HEK293 (cell line): Measurements from ENCODE around the gene TMEM170B.

Experiments used
- CTCF ChIA-PET: fragments of 350-600 bp; formaldehyde crosslinking; extraction: SDS; loops from one replicate; lab custom pipeline; 2021; ENCODE audit warnings: antibody characterized with exemption; lab: Yijun Ruan, JAX
- POLR2A ChIA-PET: fragments of 300-600 bp; formaldehyde crosslinking; extraction: SDS; loops from one replicate; lab custom pipeline; 2020; ENCODE audit warnings: antibody characterized with exemption, inconsistent platforms; lab: Yijun Ruan, JAX
- H3K27ac ChIP-seq: fragments of 200-500 bp; sonication (Bioruptor generic); 2 replicates; pipeline ENCODE4 v1.5.1; 2014; ENCODE audit warnings: low read depth, low read length, control low read depth, inconsistent platforms; ENCODE audit errors: extremely low read depth
- H3K36me3 ChIP-seq, 2 experiments: fragments of 200-500 bp in 1 of 2; sonication (Bioruptor generic) in 1 of 2; 1 replicate in 1 of 2; 2 replicates in 1 of 2; pipeline ENCODE4 v1.5.1; 2014 to 2017; ENCODE audit warnings: inconsistent platforms in 2 of 2, low read length in 2 of 2; ENCODE audit not compliant: control insufficient read depth in 2 of 2, insufficient read depth in 1 of 2
- H3K4me1 ChIP-seq: fragments of 200-500 bp; sonication (Bioruptor generic); 2 replicates; pipeline ENCODE4 v1.5.1; 2014; ENCODE audit warnings: mild to moderate bottlenecking, low read length, inconsistent platforms; ENCODE audit not compliant: control insufficient read depth, insufficient read depth
- H3K4me3 ChIP-seq: 2 replicates; pipeline ENCODE4 v1.5.1; 2011; ENCODE audit warnings: low read depth, mild to moderate bottlenecking, control low read depth, low read length, moderate library complexity
- H3K9me3 ChIP-seq: fragments of 200-500 bp; sonication (Bioruptor generic); 2 replicates; pipeline ENCODE4 v1.5.1; 2014; ENCODE audit warnings: low read depth, low read length, inconsistent platforms; ENCODE audit not compliant: control insufficient read depth, insufficient read depth
- GLI4 ChIP-seq: fragments of 450-650 bp; formaldehyde crosslinking; IDR thresholded peaks from 2 replicates; pipeline ENCODE4 v1.5.1; 2016; ENCODE audit warnings: missing biosample characterization, missing genetic modification characterization
- MYNN ChIP-seq: fragments of 450-650 bp; formaldehyde crosslinking; IDR thresholded peaks from 2 replicates; pipeline ENCODE4 v1.5.1; 2016; ENCODE audit warnings: missing biosample characterization, missing genetic modification characterization, borderline replicate concordance
- OVOL3 ChIP-seq: fragments of 450-650 bp; formaldehyde crosslinking; IDR thresholded peaks from 2 replicates; pipeline ENCODE4 v1.5.1; 2016; ENCODE audit warnings: missing biosample characterization, missing genetic modification characterization
- ZBTB17 ChIP-seq: fragments of 450-650 bp; formaldehyde crosslinking; IDR thresholded peaks from 2 replicates; pipeline ENCODE4 v1.5.1; 2016; ENCODE audit warnings: missing biosample characterization, missing genetic modification characterization
- ZEB2 ChIP-seq: fragments of 450-650 bp; formaldehyde crosslinking; IDR thresholded peaks from 2 replicates; pipeline ENCODE4 v1.5.1; 2016; ENCODE audit warnings: missing biosample characterization, missing genetic modification characterization
- ZFP37 ChIP-seq: fragments of 450-650 bp; formaldehyde crosslinking; IDR thresholded peaks from 2 replicates; pipeline ENCODE4 v1.5.1; 2016; ENCODE audit warnings: missing biosample characterization, missing genetic modification characterization
- ZNF114 ChIP-seq: fragments of 450-650 bp; formaldehyde crosslinking; IDR thresholded peaks from 2 replicates; pipeline ENCODE4 v1.5.0; 2017; ENCODE audit warnings: missing biosample characterization, missing genetic modification characterization
- ZNF138 ChIP-seq: fragments of 450-650 bp; formaldehyde crosslinking; IDR thresholded peaks from 2 replicates; pipeline ENCODE4 v1.5.1; 2016; ENCODE audit warnings: missing biosample characterization, missing genetic modification characterization, borderline replicate concordance
- ZNF239 ChIP-seq: fragments of 450-650 bp; formaldehyde crosslinking; IDR thresholded peaks from 2 replicates; pipeline ENCODE4 v1.5.1; 2016; ENCODE audit warnings: missing biosample characterization, missing genetic modification characterization
- ZNF416 ChIP-seq: fragments of 450-650 bp; formaldehyde crosslinking; IDR thresholded peaks from 2 replicates; pipeline ENCODE4 v1.5.1; 2016; ENCODE audit warnings: missing biosample characterization, missing genetic modification characterization
- ZNF423 ChIP-seq: fragments of 450-650 bp; formaldehyde crosslinking; IDR thresholded peaks from 2 replicates; pipeline ENCODE4 v1.5.1; 2016; ENCODE audit warnings: missing biosample characterization, missing genetic modification characterization
- ZNF433 ChIP-seq: fragments of 450-650 bp; formaldehyde crosslinking; IDR thresholded peaks from 2 replicates; pipeline ENCODE4 v1.5.1; 2016; ENCODE audit warnings: missing biosample characterization, missing genetic modification characterization, low read depth
- ZNF521 ChIP-seq: fragments of 450-650 bp; formaldehyde crosslinking; IDR thresholded peaks from 2 replicates; pipeline ENCODE4 v1.5.1; 2017; ENCODE audit warnings: missing biosample characterization, mild to moderate bottlenecking, missing genetic modification characterization
- ZNF544 ChIP-seq: fragments of 450-650 bp; formaldehyde crosslinking; IDR thresholded peaks from 2 replicates; pipeline ENCODE4 v1.5.0; 2017; ENCODE audit warnings: missing biosample characterization, missing genetic modification characterization
- ZNF548 ChIP-seq: fragments of 450-650 bp; formaldehyde crosslinking; IDR thresholded peaks from 2 replicates; pipeline ENCODE4 v1.5.1; 2016; ENCODE audit warnings: missing biosample characterization, missing genetic modification characterization
- ZNF555 ChIP-seq: fragments of 450-650 bp; formaldehyde crosslinking; conservative IDR thresholded peaks from 2 replicates; pipeline ENCODE4 v1.5.1; 2017; ENCODE audit warnings: missing biosample characterization, mild to moderate bottlenecking, missing genetic modification characterization, inconsistent platforms
- ZNF600 ChIP-seq: fragments of 450-650 bp; formaldehyde crosslinking; IDR thresholded peaks from 2 replicates; pipeline ENCODE4 v1.5.1; 2016; ENCODE audit warnings: missing biosample characterization, missing genetic modification characterization
- ZNF768 ChIP-seq: fragments of 450-650 bp; formaldehyde crosslinking; IDR thresholded peaks from 2 replicates; pipeline ENCODE4 v1.5.1; 2018; ENCODE audit warnings: missing biosample characterization, mild to moderate bottlenecking, missing genetic modification characterization
- ZNF837 ChIP-seq: fragments of 450-650 bp; formaldehyde crosslinking; IDR thresholded peaks from 2 replicates; pipeline ENCODE4 v1.5.1; 2016; ENCODE audit warnings: missing biosample characterization, missing genetic modification characterization
- ZNF843 ChIP-seq: fragments of 450-650 bp; formaldehyde crosslinking; IDR thresholded peaks from 2 replicates; pipeline ENCODE4 v1.5.1; 2016; ENCODE audit warnings: missing biosample characterization, missing genetic modification characterization
- TF ChIP-seq, protein P1 (sequence below): fragments of 450-650 bp; formaldehyde crosslinking; IDR thresholded peaks from 2 replicates; pipeline ENCODE4 v1.5.1; 2017; ENCODE audit warnings: missing biosample characterization, missing genetic modification characterization
- TF ChIP-seq, protein P2 (sequence below): fragments of 450-650 bp; formaldehyde crosslinking; IDR thresholded peaks from 2 replicates; pipeline ENCODE4 v1.5.1; 2017; ENCODE audit warnings: missing biosample characterization, missing genetic modification characterization
- TF ChIP-seq, protein P3 (sequence below): fragments of 450-650 bp; formaldehyde crosslinking; IDR thresholded peaks from 2 replicates; pipeline ENCODE4 v1.5.1; 2017; ENCODE audit warnings: missing biosample characterization, missing genetic modification characterization

TMEM170B gene

DNA sequence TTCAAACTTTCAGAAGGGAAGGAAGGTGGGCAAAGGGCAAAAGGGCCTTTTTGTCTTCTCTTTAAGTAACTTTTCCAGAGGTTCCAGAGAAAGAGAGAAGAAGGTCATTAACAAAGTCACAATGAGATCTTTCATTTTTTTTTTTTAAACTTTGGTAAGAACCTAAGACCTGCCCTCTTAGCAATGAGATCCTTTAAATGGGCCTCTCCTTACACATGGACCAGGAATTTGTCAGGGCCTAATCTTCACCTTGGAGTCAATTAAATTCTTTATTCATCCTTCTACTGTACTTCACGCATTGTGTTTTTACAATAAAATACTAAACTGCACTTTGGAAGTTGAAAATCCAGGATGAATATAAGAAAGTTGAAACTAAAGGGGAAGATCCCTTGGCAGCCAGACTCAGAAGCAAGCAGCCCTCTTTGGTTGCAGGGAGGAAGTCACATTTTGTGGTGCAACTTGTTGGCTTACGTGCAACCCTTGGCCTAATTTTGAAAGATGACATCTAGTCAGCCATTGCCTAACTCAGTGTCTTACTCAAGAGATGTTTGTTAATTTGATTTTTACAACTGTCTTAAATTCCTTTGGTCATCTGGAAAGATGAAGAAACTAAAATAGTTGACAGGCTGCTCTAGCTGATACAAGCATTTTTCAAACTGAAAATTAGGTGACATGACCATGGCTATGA lies 11.9 kb upstream of the TMEM170B start (continued):
- TF ChIP-seq, protein P1, sequence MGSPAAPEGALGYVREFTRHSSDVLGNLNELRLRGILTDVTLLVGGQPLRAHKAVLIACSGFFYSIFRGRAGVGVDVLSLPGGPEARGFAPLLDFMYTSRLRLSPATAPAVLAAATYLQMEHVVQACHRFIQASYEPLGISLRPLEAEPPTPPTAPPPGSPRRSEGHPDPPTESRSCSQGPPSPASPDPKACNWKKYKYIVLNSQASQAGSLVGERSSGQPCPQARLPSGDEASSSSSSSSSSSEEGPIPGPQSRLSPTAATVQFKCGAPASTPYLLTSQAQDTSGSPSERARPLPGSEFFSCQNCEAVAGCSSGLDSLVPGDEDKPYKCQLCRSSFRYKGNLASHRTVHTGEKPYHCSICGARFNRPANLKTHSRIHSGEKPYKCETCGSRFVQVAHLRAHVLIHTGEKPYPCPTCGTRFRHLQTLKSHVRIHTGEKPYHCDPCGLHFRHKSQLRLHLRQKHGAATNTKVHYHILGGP: no peak
- TF ChIP-seq OVOL3 (tag by site-specific recombination) (no peak), ZEB2 (no peak), ZNF521 (no peak), ZNF544 (tag by site-specific recombination) (no peak)

DNA sequence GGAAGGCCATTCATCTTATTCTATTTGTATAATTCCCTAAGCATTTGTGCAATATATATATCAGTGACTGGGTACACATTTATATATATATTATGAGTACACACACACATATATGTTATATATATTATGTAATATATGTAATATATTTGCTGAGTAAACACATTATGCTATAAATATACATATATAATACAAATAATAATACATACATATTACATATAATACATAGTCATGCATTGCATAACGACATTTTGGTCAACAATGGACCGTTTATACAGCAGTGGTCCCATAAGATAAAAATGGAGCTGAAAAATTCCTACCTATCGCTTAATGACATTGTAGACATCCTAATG lies 11.4 kb upstream of the TMEM170B start:
- Histone ChIP-seq H3K4me3 (no peak overlapping the region), H3K27ac (no peak overlapping the region), H3K36me3 (no peaks in the 10 kb centered on the region), H3K4me1 (no peaks in the 10 kb centered on the region), H3K9me3 (no peaks in the 10 kb centered on the region)
- CTCF ChIA-PET: no interaction called here
- POLR2A ChIA-PET: no interaction called here
- TF ChIP-seq ZNF555: no peak
- TF ChIP-seq ZNF138: no peak
- no peak for TF ChIP-seq ZNF433
- no peak for TF ChIP-seq MYNN (tag by site-specific recombination)
- no peak for TF ChIP-seq ZNF600
- TF ChIP-seq ZNF114 (tag by site-specific recombination): no peak
- TF ChIP-seq ZFP37 (tag by site-specific recombination): no peak
- TF ChIP-seq ZNF416 (tag by site-specific recombination): no peak
- no peak for TF ChIP-seq ZNF837
- TF ChIP-seq ZNF423 (tag by site-specific recombination): no peak
- TF ChIP-seq, protein P2, sequence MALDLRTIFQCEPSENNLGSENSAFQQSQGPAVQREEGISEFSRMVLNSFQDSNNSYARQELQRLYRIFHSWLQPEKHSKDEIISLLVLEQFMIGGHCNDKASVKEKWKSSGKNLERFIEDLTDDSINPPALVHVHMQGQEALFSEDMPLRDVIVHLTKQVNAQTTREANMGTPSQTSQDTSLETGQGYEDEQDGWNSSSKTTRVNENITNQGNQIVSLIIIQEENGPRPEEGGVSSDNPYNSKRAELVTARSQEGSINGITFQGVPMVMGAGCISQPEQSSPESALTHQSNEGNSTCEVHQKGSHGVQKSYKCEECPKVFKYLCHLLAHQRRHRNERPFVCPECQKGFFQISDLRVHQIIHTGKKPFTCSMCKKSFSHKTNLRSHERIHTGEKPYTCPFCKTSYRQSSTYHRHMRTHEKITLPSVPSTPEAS (tag by site-specific recombination): no peak
- TF ChIP-seq GLI4 (tag by site-specific recombination): no peak
- TF ChIP-seq ZNF548 (tag by site-specific recombination): no peak

DNA sequence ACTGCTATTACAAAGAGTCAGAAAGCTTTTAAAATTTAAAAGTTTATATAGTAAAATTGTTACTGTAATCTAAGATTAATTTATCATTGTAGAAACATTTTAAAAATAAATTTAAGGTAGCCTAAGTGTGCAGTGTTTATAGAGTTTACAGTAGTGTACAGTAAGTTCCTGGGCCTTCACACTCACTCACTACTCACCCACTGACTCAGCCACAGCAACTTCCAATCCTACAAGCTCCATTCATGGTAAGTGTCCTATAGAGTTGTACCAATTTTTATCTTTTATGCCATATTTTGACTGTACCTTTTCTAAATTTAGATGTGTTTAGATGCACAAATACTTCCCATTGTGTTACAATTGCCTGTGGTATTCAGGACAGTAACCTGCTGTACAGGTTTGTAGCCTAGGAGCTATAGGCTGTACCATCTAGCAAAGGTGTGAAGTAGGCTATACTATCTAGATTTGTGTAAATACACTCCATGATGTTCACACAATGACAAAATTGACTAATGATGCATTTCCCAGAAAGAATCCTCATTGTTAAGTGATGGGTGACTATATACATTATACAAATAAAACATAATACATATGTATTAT lies 10.2 kb upstream of the TMEM170B start:
- Histone ChIP-seq H3K27ac (no peak overlapping the region), H3K9me3 (no peaks in the 10 kb centered on the region), H3K4me1 (no peaks in the 10 kb centered on the region), H3K36me3 (no peaks in the 10 kb centered on the region)
- POLR2A ChIA-PET: interaction anchor here (0.6 kb wide), 1 partner anchor 153 kb away, joined by 3 read pairs; no protein-coding TSS in a partner anchor
- CTCF ChIA-PET: interaction anchor here (0.9 to 2.7 kb wide), 2 partner anchors 30 to 32 kb away, joined by 6 to 11 read pairs; no protein-coding TSS in a partner anchor
- TF ChIP-seq ZBTB17 (tag by site-specific recombination) (no peak), ZNF843 (tag by site-specific recombination) (no peak), ZNF239 (no peak), ZNF768 (tag by site-specific recombination) (no peak)
- TF ChIP-seq, protein P3, sequence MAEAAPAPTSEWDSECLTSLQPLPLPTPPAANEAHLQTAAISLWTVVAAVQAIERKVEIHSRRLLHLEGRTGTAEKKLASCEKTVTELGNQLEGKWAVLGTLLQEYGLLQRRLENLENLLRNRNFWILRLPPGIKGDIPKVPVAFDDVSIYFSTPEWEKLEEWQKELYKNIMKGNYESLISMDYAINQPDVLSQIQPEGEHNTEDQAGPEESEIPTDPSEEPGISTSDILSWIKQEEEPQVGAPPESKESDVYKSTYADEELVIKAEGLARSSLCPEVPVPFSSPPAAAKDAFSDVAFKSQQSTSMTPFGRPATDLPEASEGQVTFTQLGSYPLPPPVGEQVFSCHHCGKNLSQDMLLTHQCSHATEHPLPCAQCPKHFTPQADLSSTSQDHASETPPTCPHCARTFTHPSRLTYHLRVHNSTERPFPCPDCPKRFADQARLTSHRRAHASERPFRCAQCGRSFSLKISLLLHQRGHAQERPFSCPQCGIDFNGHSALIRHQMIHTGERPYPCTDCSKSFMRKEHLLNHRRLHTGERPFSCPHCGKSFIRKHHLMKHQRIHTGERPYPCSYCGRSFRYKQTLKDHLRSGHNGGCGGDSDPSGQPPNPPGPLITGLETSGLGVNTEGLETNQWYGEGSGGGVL: no peak
- TF ChIP-seq, all 188 proteins: peak for 0
- no peak overlapping the region for H3K4me3 ChIP-seq
